Measurements from ENCODE around the gene ARNT2. TPM values are rescaled to one million over a fixed set of nuclear protein-coding genes. Genes with fewer than 3 reads are reported as not detected.

ARNT2 gene
- polyA plus RNA-seq, 1 of the 3 experiments (the other 2 are of a cell fraction), result 17.0 TPM

DNA sequence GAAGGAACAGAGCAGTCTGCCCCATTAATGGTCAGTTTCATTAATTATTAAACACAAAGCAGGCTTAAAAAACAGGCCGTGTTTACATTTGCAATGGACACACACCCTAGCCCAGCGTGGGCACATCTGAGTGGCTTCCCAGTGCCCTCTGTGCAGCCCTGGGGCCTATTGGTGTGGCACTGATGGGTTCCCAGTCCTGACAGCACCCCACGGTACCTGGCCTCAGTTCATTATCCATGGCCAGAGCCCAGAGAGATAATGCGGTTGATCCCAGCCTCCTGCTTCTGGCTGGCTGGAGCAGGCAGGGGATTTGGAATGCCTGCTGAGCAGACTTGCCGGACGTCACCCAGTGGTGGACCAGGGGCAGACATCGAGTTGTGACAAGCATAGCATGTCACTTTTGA lies 180.4 kb downstream of the ARNT2 start:
- Histone ChIP-seq H3F3A (replicated peaks; ENCODE audit: insufficient read depth) (peaks cover 7% of the 10 kb centered on the region), H3K9me2 (no peaks in the 10 kb centered on the region), H3K9ac (no peak overlapping the region), H3K27ac (ENCODE audit: low read depth in 2 of 2, low read length in 1 of 2) (no peak overlapping the region), H3K9me3 (no peaks in the 10 kb centered on the region), H3K4me1 (ENCODE audit: control insufficient read depth in 1 of 2, insufficient read depth in 2 of 2, low read depth in 1 of 2, low read length in 1 of 2) (peaks cover 0 to 6% of the 10 kb centered on the region in 2 experiments; a peak in 2 of 4 replicates), H2AFZ (ENCODE audit: low read depth) (no peak overlapping the region), H3K36me3 (replicated peaks in 1 of 2; ENCODE audit: control insufficient read depth in 1 of 2, insufficient read depth in 2 of 2, low read length in 1 of 2) (peaks cover 0 to 26% of the 10 kb centered on the region in 2 experiments), H3K4me3 (ENCODE audit: low read depth in 2 of 2, low read length in 1 of 2) (no peak overlapping the region), H3K27me3 (ENCODE audit: insufficient read depth) (no peaks in the 10 kb centered on the region), H3K4me2 (no peak overlapping the region), H4K20me1 (ENCODE audit: insufficient read depth) (no peaks in the 10 kb centered on the region), H3K79me2 (ENCODE audit: insufficient read depth) (no peaks in the 10 kb centered on the region)
- ChIA-PET POLR2A (no interaction called here), CTCF (interaction anchor here (1.8 kb wide), 1 partner anchor 17 kb away, joined by 5 read pairs; no protein-coding TSS in a partner anchor)
- TF ChIP-seq POLR2AphosphoS5 (IDR thresholded peaks at IDR 0.05; ENCODE audit: low read depth, low read length) (no peak), FOSL2 (IDR thresholded peaks at IDR 0.05; ENCODE audit: borderline replicate concordance, low read depth) (no peak), FOXJ3 (CRISPR knock-in tag; IDR thresholded peaks at IDR 0.05) (no peak), TCF12 (IDR thresholded peaks at IDR 0.05) (no peak), GABPA (IDR thresholded peaks at IDR 0.05; ENCODE audit: low read depth) (no peak), TEAD4 (IDR thresholded peaks at IDR 0.05; ENCODE audit: borderline replicate concordance, insufficient read depth) (no peak)
- TF ChIP-seq, protein P1, sequence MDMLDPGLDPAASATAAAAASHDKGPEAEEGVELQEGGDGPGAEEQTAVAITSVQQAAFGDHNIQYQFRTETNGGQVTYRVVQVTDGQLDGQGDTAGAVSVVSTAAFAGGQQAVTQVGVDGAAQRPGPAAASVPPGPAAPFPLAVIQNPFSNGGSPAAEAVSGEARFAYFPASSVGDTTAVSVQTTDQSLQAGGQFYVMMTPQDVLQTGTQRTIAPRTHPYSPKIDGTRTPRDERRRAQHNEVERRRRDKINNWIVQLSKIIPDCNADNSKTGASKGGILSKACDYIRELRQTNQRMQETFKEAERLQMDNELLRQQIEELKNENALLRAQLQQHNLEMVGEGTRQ (IDR thresholded peaks at IDR 0.05; ENCODE audit: borderline replicate concordance, low read depth, low read length), result no peak
- DNase-seq, result no peak
- WGBS (ENCODE audit: low lambda C conversion rate), result 91% methylated on average over 6 of the region's 7 CpGs

- CTCF ChIA-PET, result interaction anchor here (0.6 to 0.7 kb wide), 2 partner anchors 34 to 191 kb away, joined by 3 read pairs; no protein-coding TSS in a partner anchor
- Histone ChIP-seq H3K9me2 (no peaks in the 10 kb centered on the region), H3K9me3 (no peaks in the 10 kb centered on the region), H2AFZ (ENCODE audit: low read depth) (no peak overlapping the region), H3K27me3 (ENCODE audit: insufficient read depth) (no peaks in the 10 kb centered on the region), H3K4me3 (ENCODE audit: low read depth in 2 of 2, low read length in 1 of 2) (no peak overlapping the region), H3K4me2 (no peak overlapping the region), H3K4me1 (ENCODE audit: control insufficient read depth in 1 of 2, insufficient read depth in 2 of 2, low read depth in 1 of 2, low read length in 1 of 2) (peaks cover 0 to 6% of the 10 kb centered on the region in 2 experiments; a peak in 2 of 4 replicates), H3K9ac (no peak overlapping the region), H3K36me3 (replicated peaks in 1 of 2; ENCODE audit: control insufficient read depth in 1 of 2, insufficient read depth in 2 of 2, low read length in 1 of 2) (peaks cover 0 to 30% of the 10 kb centered on the region in 2 experiments), H4K20me1 (ENCODE audit: insufficient read depth) (no peaks in the 10 kb centered on the region), H3K79me2 (ENCODE audit: insufficient read depth) (no peaks in the 10 kb centered on the region), H3K27ac (ENCODE audit: low read depth in 2 of 2, low read length in 1 of 2) (no peak overlapping the region), H3F3A (replicated peaks; ENCODE audit: insufficient read depth) (peaks cover 7% of the 10 kb centered on the region)
- TF ChIP-seq TCF12 (IDR thresholded peaks at IDR 0.05) (no peak), FOXJ3 (CRISPR knock-in tag; IDR thresholded peaks at IDR 0.05) (no peak), EZH2phosphoT487 (IDR thresholded peaks at IDR 0.05; ENCODE audit: borderline replicate concordance, low read depth) (no peak)
- POLR2A ChIA-PET, result no interaction called here
- WGBS (ENCODE audit: low lambda C conversion rate), result 89% methylated on average over 3 of the region's 3 CpGs
- DNase-seq, result no peak
Observed at GRCh38 chr15:80584973-80585525, 180.9 kb downstream of the ARNT2 start.

DNA sequence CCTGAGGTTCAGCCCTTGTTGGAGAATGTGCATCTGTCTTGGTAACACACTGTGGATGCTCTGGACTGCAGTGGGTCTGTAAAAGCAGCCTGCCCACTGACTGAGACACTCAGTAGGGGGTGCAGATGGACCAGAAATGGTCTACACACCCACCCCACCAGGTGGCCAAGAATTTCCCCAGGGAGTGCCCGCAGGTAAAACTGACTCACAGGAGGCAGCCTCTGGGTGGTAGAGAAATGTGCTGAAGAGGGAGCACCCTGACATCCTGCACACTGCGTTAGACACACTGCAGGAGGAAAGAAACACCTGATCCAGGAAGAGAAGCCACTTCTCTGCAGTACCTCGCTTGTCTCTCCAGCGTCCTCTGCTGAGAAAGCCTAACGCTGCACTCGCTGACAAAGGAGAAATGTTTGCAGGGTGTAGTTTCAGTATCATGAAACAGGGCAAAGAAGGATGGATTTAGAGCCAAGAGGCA lies 181.4 kb downstream of the ARNT2 start:
- Histone ChIP-seq H3K27me3 (ENCODE audit: insufficient read depth) (no peaks in the 10 kb centered on the region), H3F3A (replicated peaks; ENCODE audit: insufficient read depth) (peaks cover 7% of the 10 kb centered on the region), H3K27ac (ENCODE audit: low read depth in 2 of 2, low read length in 1 of 2) (no peak overlapping the region), H3K9me3 (no peaks in the 10 kb centered on the region), H3K4me2 (no peak overlapping the region), H3K9me2 (no peaks in the 10 kb centered on the region), H3K36me3 (replicated peaks in 1 of 2; ENCODE audit: control insufficient read depth in 1 of 2, insufficient read depth in 2 of 2, low read length in 1 of 2) (peaks cover 0 to 27% of the 10 kb centered on the region in 2 experiments), H3K79me2 (ENCODE audit: insufficient read depth) (no peaks in the 10 kb centered on the region), H3K4me3 (ENCODE audit: low read depth in 2 of 2, low read length in 1 of 2) (no peak overlapping the region), H3K4me1 (ENCODE audit: control insufficient read depth in 1 of 2, insufficient read depth in 2 of 2, low read depth in 1 of 2, low read length in 1 of 2) (peaks cover 0 to 6% of the 10 kb centered on the region in 2 experiments; a peak in 2 of 4 replicates), H3K9ac (no peak overlapping the region), H4K20me1 (ENCODE audit: insufficient read depth) (no peaks in the 10 kb centered on the region), H2AFZ (ENCODE audit: low read depth) (no peak overlapping the region)
- DNase-seq, result no peak
- ChIA-PET POLR2A (no interaction called here), CTCF (interaction anchor here (0.6 to 1.9 kb wide), 3 partner anchors 18 to 190 kb away, joined by 3 to 8 read pairs (median 3); no protein-coding TSS in a partner anchor)
- TF ChIP-seq EZH2phosphoT487 (IDR thresholded peaks at IDR 0.05; ENCODE audit: borderline replicate concordance, low read depth), result no peak
- 91% methylated on average over 5 of the region's 6 CpGs for WGBS (ENCODE audit: low lambda C conversion rate)
